Endothelial cell of umbilical vein (primary cell): ENCODE results near the gene LRRC8D. TPM values are rescaled to one million over a fixed set of nuclear protein-coding genes. Genes with fewer than 3 reads are reported as not detected.

Source experiments
- BruUV-seq: library from RNA; stranded (reverse); fragments of 400-500 nt; replicated peaks from 2 replicates; lab custom pipeline; 2021; lab: Mats Ljungman, UMichigan
- CTCF ChIA-PET: fragments of 300-600, 350-600 bp; sonication (Branson Sonifier 250); formaldehyde crosslinking; loops from one replicate; lab custom pipeline; 2021; ENCODE audit warnings: antibody characterized with exemption, inconsistent platforms; lab: Charles Lee
- POLR2A ChIA-PET: fragments of 300-600, 350-600 bp; sonication (Branson Sonifier 250); formaldehyde crosslinking; loops from one replicate; lab custom pipeline; 2021; ENCODE audit warnings: antibody characterized with exemption, inconsistent platforms; lab: Charles Lee
- DNase-seq: peaks from one replicate; pipeline ENCODE4 v3.0.0-alpha.2; 2011; ENCODE audit warnings: low read depth, low spot score
- FAIRE-seq: peaks from 2 replicates; lab custom pipeline; 2011; peaks lifted over from hg19 to GRCh38; lab: Jason Lieb, UNC
- H2AFZ ChIP-seq: 2 replicates; pipeline ENCODE4 v1.6.0; 2012; ENCODE audit warnings: low read depth, low read length, control low read depth, inconsistent platforms
- H3K27ac ChIP-seq: 2 replicates; pipeline ENCODE4 v1.5.1; 2011; ENCODE audit warnings: low read depth, mild to moderate bottlenecking, control low read depth, low read length, moderate library complexity; ENCODE audit not compliant: insufficient read depth
- H3K27me3 ChIP-seq, 2 experiments: 2 replicates each; pipeline versions ENCODE4 v1.6.0 to v1.6.1; 2011; ENCODE audit warnings: low read length in 2 of 2, mixed read lengths in 1 of 2; ENCODE audit not compliant: control insufficient read depth in 2 of 2, insufficient read depth in 2 of 2
- H3K36me3 ChIP-seq, 2 experiments: 2 replicates in 1 of 2; 3 replicates in 1 of 2; pipeline ENCODE4 v1.5.1; 2011; ENCODE audit warnings: low read length in 2 of 2, mild to moderate bottlenecking in 1 of 2, moderate library complexity in 1 of 2; ENCODE audit not compliant: control insufficient read depth in 2 of 2, insufficient read depth in 2 of 2; ENCODE audit errors: extremely low read depth in 1 of 2
- H3K4me1 ChIP-seq: 3 replicates; pipeline ENCODE4 v1.5.1; 2011; ENCODE audit warnings: mild to moderate bottlenecking, low read length; ENCODE audit not compliant: control insufficient read depth, insufficient read depth; ENCODE audit errors: extremely low read depth
- H3K4me2 ChIP-seq: 2 replicates; pipeline ENCODE4 v1.6.1; 2011; ENCODE audit warnings: low read length, control low read depth, mixed read lengths; ENCODE audit not compliant: insufficient read depth
- H3K4me3 ChIP-seq, 3 experiments: fragments of 200-600 bp in 1 of 3; sonication (generic), shearing (Covaris generic) in 1 of 3; replicated peaks in 1 of 3; 2 replicates each; pipeline ENCODE4 v1.5.1; 2011 to 2016; ENCODE audit warnings: control low read depth in 3 of 3, low read length in 3 of 3, mild to moderate bottlenecking in 2 of 3, inconsistent platforms in 1 of 3, low read depth in 1 of 3, moderate library complexity in 1 of 3; ENCODE audit not compliant: insufficient read depth in 1 of 3
- H3K79me2 ChIP-seq: 2 replicates; pipeline ENCODE4 v1.6.0; 2012; ENCODE audit warnings: low read length, inconsistent platforms; ENCODE audit not compliant: control insufficient read depth, insufficient read depth
- H3K9ac ChIP-seq: replicated peaks from 2 replicates; pipeline ENCODE3; 2011; ENCODE audit warnings: low read length, control low read depth; ENCODE audit not compliant: insufficient read depth; ENCODE audit errors: extremely low read depth
- H3K9me1 ChIP-seq: replicated peaks from 3 replicates; pipeline ENCODE4 v1.6.0; 2011; ENCODE audit warnings: mild to moderate bottlenecking, low read length; ENCODE audit not compliant: control insufficient read depth, insufficient read depth; ENCODE audit errors: extremely low read depth
- H3K9me3 ChIP-seq: replicated peaks from 2 replicates; pipeline ENCODE4 v1.5.1; 2012; ENCODE audit warnings: low read length, inconsistent platforms; ENCODE audit not compliant: control insufficient read depth, insufficient read depth
- H4K20me1 ChIP-seq: replicated peaks from 2 replicates; pipeline ENCODE3; 2011; ENCODE audit warnings: mild to moderate bottlenecking, low read length; ENCODE audit not compliant: control insufficient read depth, insufficient read depth; ENCODE audit errors: extremely low read depth
- EZH2 ChIP-seq: IDR thresholded peaks from 2 replicates; pipeline ENCODE4 v1.6.1; 2012; ENCODE audit warnings: borderline replicate concordance, low read depth, mild to moderate bottlenecking, moderate library complexity, low read length, inconsistent platforms; ENCODE audit not compliant: severe bottlenecking
- FOS ChIP-seq: IDR thresholded peaks from 2 replicates; pipeline ENCODE4 v1.6.1; 2011; ENCODE audit warnings: mild to moderate bottlenecking, low read length, moderate library complexity, borderline replicate concordance; ENCODE audit not compliant: insufficient read depth
- GATA2 ChIP-seq: IDR thresholded peaks from 2 replicates; pipeline ENCODE4 v1.7.0; 2011; ENCODE audit warnings: low read depth, mild to moderate bottlenecking, moderate library complexity, mixed read lengths, low read length; ENCODE audit not compliant: insufficient read length, insufficient read depth
- JUN ChIP-seq: IDR thresholded peaks from 2 replicates; pipeline ENCODE4 v1.6.1; 2011; ENCODE audit warnings: borderline replicate concordance, low read depth; ENCODE audit not compliant: insufficient read length, insufficient read depth
- MYC ChIP-seq: IDR thresholded peaks from one replicate; pipeline ENCODE4 v1.6.1; 2011; ENCODE audit warnings: mild to moderate bottlenecking, low read depth, low read length
- POLR2A ChIP-seq: IDR thresholded peaks from 2 replicates; pipeline ENCODE4 v1.6.1; 2012; ENCODE audit warnings: low read depth, mild to moderate bottlenecking, control low read depth, low read length
- POLR2AphosphoS5 ChIP-seq: IDR thresholded peaks from 2 replicates; pipeline ENCODE4 v1.6.1; 2012; ENCODE audit warnings: low read depth, mild to moderate bottlenecking, control low read depth, low read length, moderate library complexity; ENCODE audit not compliant: insufficient read depth
- dilution Hi-C: fragments of 300-500 bp; cut with MboI; formaldehyde crosslinking; loops from one replicate; pipeline ENCODE4 v1.15.0; 2019; ENCODE audit warnings: low sequenced_read_pairs; ENCODE audit not compliant: extremely low pct_ligation_motif_present
- intact Hi-C: fragments of 100-400 bp; cut with micrococcal nuclease; formaldehyde crosslinking; loops from one replicate; pipeline ENCODE4 v1.10.0; 2022
- polyA plus RNA-seq, 4 experiments: library from polyadenylated mRNA; depleted of rRNA in 3 of 4; stranded (reverse) in 3 of 4; unstranded in 1 of 4; fragments of >200 nt; gene quantifications; 2 replicates each; pipeline versions ENCODE4 v1.2.1 to v1.2.3, GENCODE V29; 2011 to 2012; ENCODE audit warnings: missing spikeins in 1 of 4
- total RNA-seq: library from RNA; stranded (reverse); gene quantifications from 2 replicates; pipeline ENCODE4 v1.2.3, GENCODE V29; 2021
- TF ChIP-seq, protein P1 (sequence below): IDR thresholded peaks from 2 replicates; pipeline ENCODE4 v1.6.1; 2011; ENCODE audit not compliant: insufficient read depth, insufficient read length
- TF ChIP-seq, protein P2 (sequence below), 2 donors: IDR thresholded peaks; 1 replicate in 1 of 2; 2 replicates in 1 of 2; pipeline ENCODE4 v1.5.1; 2011; ENCODE audit warnings: low read length in 2 of 2, mild to moderate bottlenecking in 2 of 2, moderate library complexity in 2 of 2, control low read depth in 1 of 2, inconsistent platforms in 1 of 2, low read depth in 1 of 2; ENCODE audit not compliant: insufficient read depth in 1 of 2; ENCODE audit errors: extremely low read depth in 1 of 2

The LRRC8D gene
- total and polyA plus RNA-seq, 2 donors (not counting 3 experiments of a cell fraction or from before 2014, with no cell fraction given) = 31.9 to 37.7 TPM

DNA sequence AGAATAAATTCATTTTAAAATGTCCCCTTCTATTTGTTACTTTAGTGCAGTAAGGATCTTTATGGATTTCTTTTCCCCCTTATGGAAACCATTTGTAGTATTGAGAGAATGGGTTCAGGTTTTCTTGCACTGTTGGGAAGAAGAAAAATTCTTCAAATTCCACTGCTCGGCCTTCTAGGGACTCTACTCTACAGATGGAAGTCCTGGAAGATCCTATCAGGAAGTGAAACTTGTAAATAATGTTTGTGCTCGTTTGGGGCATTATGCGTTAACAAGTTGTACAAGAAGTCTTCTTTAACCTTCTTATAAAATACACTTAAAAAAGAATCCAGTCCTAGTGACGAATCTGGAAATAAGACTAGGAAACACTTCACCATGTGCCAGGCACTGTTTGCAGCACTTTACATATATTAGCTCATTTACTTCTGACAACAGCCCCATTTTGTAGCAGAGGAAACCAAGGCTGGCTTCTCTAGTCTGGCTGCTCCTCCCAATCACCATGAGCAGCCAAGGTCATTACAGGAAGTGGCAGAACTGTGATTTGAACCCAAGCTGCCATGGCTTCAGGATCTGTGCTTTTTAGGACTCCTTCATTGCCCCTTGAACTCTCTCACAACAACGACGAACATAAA lies 11.8 kb downstream of the LRRC8D start:
- dilution Hi-C loops = no loop called here
- Histone ChIP-seq H3K9ac (no peak overlapping the region), H3K9me1 (no peaks in the 10 kb centered on the region), H3K4me2 (no peak overlapping the region), H3K27ac (no peak overlapping the region), H4K20me1 (no peaks in the 10 kb centered on the region), H3K36me3 (no peaks in the 10 kb centered on the region), H3K4me1 (peaks cover 2% of the 10 kb centered on the region), H3K27me3 (no peaks in the 10 kb centered on the region), H3K79me2 (no peaks in the 10 kb centered on the region), H3K4me3 (no peak overlapping the region), H2AFZ (no peak overlapping the region), H3K9me3 (no peaks in the 10 kb centered on the region)
- ChIA-PET CTCF (interaction anchor here (1.2 to 2.0 kb wide), 4 partner anchors 11 to 133 kb away, joined by 3 to 6 read pairs (median 4); no protein-coding TSS in a partner anchor), POLR2A (no interaction called here)
- TF ChIP-seq GATA2 (no peak), FOS (no peak), EZH2 (no peak), JUN (no peak), POLR2AphosphoS5 (no peak), POLR2A (no peak), MYC (no peak)
- TF ChIP-seq, protein P1, sequence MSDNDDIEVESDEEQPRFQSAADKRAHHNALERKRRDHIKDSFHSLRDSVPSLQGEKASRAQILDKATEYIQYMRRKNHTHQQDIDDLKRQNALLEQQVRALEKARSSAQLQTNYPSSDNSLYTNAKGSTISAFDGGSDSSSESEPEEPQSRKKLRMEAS = no peak
- TF ChIP-seq, protein P2, sequence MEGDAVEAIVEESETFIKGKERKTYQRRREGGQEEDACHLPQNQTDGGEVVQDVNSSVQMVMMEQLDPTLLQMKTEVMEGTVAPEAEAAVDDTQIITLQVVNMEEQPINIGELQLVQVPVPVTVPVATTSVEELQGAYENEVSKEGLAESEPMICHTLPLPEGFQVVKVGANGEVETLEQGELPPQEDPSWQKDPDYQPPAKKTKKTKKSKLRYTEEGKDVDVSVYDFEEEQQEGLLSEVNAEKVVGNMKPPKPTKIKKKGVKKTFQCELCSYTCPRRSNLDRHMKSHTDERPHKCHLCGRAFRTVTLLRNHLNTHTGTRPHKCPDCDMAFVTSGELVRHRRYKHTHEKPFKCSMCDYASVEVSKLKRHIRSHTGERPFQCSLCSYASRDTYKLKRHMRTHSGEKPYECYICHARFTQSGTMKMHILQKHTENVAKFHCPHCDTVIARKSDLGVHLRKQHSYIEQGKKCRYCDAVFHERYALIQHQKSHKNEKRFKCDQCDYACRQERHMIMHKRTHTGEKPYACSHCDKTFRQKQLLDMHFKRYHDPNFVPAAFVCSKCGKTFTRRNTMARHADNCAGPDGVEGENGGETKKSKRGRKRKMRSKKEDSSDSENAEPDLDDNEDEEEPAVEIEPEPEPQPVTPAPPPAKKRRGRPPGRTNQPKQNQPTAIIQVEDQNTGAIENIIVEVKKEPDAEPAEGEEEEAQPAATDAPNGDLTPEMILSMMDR (IDR thresholded peaks at IDR 0.05; ENCODE audit: extremely low read depth in 1 of 2, insufficient read depth in 1 of 2, low read depth in 1 of 2, low read length in 2 of 2) = no peak
- peak; percentile 14 for DNase-seq
- no peak for FAIRE-seq
- no TSS peak for BruUV-seq
- intact Hi-C loops = no loop called here
